NCI-H2081 treated with DMSO at 0.1 percent for 48 hours (cell line): ENCODE results near the gene PPM1E.
"Not testable (repeated sequence)": the region's sequence is repeated elsewhere in the genome, so short reads cannot be mapped to it uniquely, and the experiment has no call there.

Experiments
- DNase-seq: peaks from one replicate; lab custom pipeline; 2025; lab: John Stamatoyannopoulos, UW

The PPM1E gene

GRCh38 chr17:58755577-58756245, at the start of gene PPM1E:
Gene PPM1E (plus strand): TSS chr17:58755854.
- DNase-seq = peak; percentile 55

DNA sequence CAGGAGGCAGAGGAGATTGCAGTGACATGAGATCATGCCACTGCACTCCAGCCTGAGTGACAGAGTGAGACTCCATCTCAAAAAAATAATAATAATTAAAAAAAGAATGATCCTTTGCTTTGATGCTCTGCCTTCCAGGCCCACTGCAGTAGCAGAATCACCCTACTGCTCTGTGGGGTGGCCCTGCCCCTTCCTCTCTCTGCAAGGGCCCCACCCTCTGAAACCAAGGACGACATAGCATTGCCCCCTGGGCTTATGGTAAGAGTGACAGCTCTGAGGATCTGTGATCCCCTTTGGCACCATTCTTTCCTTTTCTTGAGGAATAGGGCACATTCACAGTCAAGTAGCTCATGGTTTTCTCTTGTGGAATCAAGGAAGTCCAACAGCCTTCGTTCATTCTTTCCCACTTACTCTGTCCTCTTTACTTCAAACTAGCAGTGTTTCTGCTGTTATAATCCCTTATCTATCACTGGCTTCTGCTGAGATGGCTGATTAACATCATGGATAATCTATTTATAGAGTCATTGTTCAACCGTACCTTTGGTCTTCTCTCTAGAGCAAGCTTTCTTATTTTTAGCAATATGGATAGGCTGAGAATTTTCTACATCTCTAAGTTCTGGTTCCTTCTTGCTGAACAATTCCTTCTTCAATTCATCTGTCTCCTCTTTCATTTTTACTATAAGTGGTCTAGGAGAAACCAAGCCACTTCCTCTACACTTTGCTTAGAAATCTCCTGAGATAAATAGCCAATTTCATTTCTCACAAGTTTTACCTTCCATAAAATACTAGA, 49.1 kb upstream of the PPM1E start:
- DNase-seq = no peak

DNA sequence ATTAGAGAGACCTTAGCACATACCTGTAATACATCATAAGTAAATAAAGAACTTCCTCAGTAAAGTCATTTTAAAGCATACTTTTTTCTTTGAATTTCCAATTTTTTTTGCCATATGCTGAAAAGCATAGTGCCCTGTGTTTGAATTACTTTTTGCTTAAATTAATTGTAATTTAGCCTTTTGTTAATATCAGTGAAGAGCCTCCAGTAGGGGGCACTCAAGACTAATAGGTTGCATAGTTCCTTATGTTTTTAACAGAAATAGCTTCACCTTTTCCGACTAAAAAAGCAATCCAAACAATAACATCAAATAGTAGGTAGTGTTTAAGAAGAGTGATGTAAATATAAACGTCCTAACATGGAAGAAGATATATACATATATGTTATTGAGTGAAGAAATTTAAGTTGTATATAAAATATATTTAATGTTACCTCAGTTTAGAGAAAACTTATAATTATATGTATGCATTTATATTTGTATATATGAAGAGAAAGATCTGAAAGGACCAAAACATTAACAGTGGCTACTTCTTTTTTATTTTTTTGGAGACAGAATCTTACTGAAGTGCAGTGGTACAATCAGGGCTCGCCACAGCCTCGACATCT, 44.6 kb upstream of the PPM1E start:
- DNase-seq = peak; percentile 38

- DNase-seq = no peak
Measured at GRCh38 chr17:58722274-58722673, 33.4 kb upstream of the PPM1E start.

- DNase-seq = no peak
Measured at GRCh38 chr17:58722696-58723095, 33.0 kb upstream of the PPM1E start.

- DNase-seq = no peak
Measured at GRCh38 chr17:58728798-58729197, 26.9 kb upstream of the PPM1E start.

DNA sequence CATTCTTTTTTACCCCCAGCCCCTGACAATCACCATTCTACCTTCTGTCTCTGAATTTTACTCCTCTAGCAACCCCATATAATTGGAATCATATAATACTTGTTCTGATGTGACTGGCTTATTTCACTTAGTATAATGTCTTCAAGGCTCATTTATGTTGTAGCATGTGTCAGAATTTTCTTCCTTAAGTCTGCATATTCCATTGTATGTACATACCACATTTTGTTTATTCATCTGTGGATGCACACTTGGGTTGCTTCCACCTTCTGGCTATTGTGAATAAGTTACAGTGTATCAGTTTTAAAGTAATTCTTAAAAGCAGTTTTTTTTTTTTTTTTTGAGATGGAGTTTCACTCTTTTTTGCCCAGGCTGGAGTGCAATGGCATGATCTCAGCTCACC, 24.7 kb upstream of the PPM1E start:
- no peak for DNase-seq

DNA sequence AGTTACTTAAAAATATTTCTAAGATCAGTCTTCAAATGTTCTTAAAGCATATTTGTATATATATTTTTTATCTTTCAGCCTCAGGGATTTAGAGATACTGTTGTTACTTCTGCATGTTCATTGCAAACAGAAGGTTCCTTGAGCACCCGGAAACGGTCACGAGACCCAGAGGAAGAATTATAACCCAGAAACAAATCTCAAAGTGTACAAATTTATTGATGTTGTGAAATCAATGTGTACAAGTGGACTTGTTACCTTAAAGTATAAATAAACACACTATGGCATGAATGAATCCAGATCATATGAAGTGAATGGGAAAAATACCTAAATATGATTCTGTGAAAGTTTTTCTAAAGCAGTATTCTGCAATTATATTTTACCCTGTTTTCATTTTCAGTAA, 21.6 kb upstream of the PPM1E start:
- no peak for DNase-seq

- no peak for DNase-seq
Measured at GRCh38 chr17:58734811-58735210, 20.8 kb upstream of the PPM1E start.

DNA sequence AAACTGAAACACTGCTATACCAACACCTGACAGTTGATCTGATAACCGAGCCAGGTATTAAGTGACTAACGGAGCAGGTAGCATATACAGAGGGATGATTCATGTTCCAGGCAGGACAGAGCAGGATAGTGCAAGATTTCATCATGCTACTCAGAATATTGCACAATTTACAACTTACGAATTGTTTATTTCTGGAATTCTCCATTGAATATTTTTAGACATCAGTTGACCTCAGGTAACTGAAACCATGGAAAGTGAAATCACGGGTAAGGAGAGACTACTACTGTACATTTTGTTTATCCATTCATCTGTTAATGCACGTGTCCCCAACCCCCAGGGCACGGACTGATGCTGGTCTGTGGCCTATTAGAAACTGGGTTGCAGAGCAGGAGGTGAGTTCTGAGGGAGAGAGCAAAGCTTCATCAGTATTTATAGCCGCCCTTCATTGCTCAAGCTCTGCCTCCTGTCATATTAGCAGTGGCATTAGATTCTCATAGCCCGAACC, 14.5 kb upstream of the PPM1E start:
- no peak for DNase-seq

GRCh38 chr17:58747674-58748073, 8.0 kb upstream of the PPM1E start:
- DNase-seq = no peak

DNA sequence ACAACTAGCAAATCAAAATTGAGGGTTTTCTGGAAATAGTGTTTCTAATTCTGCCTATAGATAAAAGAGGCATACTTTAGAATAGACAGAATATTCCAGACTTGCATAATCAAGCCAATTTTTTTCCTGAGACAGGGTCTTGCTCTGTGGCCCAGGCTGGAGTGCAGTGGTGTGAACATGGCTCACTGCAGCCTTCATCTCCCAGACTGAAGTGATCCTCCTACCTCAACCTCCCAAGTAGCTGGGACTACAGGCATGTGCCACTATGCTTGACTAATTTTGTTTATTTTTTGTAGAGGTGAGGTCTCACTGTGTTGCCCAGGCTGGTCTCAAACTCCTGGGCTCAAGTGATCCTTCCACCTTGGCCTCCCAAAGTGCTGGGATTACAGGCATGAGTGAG, 6.0 kb upstream of the PPM1E start:
- DNase-seq = not testable (repeated sequence)

DNA sequence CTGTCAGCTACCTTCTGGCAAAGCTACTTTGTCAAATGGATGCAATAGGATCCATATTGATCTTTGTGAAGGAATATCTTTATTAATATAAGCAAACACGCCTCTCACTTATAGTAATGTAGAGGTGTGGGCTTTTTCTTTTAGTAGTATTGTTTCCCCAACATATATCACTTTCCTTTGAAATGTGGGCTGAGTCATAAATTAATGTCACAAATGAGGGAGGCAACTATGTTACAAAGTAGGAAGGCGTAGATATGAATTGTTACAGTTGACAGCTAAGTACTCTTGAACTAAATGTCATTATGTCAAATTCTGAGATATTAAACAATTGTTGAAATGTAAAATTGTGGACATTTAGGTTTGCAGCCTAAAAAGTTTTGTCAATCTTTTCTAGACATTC, 2.6 kb upstream of the PPM1E start:
- DNase-seq = no peak

DNA sequence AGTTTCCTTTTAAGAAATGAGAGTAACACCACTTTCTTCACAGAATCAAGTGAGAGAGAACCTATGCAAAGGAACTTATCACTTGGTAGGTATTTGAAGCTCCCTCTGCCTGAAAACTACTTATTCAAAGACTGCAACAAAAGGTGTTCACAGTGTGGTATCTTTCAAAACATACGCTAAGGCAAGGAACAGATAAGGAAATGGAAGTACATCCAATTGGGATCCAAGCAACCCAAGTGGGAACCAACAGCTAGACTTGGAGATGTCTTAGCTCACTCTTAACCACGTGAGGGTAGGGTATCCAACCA, 431 bp upstream of the PPM1E start:
- no peak for DNase-seq

GRCh38 chr17:58756246-58757161, 850 bp downstream of the PPM1E start:
- DNase-seq = no peak

GRCh38 chr17:58757162-58757613, 1.5 kb downstream of the PPM1E start:
- no peak for DNase-seq

- no peak for DNase-seq
Measured at GRCh38 chr17:58758890-58759289, 3.2 kb downstream of the PPM1E start.

DNA sequence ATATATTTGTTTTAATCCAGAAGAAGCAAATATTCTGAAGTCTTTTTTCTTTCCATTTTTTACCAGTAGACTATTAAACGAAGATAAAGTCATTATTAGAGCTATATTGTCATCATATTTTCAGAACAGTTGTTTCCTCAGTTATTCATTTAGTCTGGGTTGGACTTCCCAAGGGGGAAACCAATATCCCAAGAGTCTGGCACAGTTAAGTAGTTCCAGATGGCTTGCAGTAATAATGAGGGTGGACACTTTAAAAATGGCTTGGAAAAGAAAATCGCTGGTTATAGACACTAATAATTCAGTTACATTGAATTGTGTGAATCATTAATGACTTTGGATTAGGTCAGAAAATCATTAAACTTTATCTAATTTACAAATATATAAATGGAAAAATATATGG, 3.9 kb downstream of the PPM1E start:
- no peak for DNase-seq

DNA sequence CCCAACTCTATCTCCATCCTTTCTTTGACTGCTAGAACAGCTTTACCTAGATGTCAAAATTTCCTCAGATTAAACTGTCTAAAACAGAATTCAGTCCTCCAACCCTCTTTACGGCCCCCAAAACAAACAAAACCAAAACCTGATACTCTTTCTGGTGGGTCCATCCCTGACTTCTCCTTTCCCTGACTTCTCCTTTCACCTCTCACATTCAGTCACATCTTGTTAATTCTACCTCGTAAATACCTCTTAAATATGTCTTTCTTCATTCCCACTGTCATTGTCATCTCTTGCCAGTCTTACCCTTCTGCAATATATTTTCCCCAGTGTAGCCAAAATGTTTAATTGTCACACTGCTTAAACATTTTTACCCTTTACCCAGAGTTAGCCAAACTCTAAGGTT, 4.6 kb downstream of the PPM1E start:
- no peak for DNase-seq

- DNase-seq = no peak
Measured at GRCh38 chr17:58763263-58763662, 7.6 kb downstream of the PPM1E start.

DNA sequence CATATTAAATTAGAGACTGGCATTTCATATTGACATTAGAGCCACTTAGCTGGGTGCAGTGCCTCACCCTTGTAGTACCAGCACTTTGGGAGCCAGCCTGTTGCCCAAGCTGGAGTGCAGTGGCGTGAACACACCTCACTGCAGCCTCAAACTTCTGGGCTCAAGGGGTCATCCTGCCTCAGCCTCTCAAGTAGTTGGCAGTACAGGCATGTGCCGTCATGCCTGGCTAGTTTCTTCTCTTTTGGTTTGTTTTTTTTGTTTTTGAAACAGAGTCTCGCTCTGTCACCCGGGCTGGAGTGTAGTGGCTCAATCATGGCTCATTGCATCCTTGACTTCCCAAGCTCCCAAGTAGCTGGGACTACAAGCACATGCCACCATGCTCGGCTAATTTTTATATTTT, 8.7 kb downstream of the PPM1E start:
- no peak for DNase-seq

GRCh38 chr17:58778482-58778881, 22.8 kb downstream of the PPM1E start:
- DNase-seq = not testable (repeated sequence)
